Activated effector memory CD4-positive, alpha-beta T cell treated with Interleukin-2 at 50 U/mL for 16 hours (primary cell): Measurements from ENCODE around the gene EMILIN2.

Experiments used
- DNase-seq: peaks from one replicate; pipeline ENCODE4 v3.0.0-alpha.2; 2020

The EMILIN2 gene

GRCh38 chr18:2879889-2880288 lies 33.1 kb downstream of the EMILIN2 start:
- no peak for DNase-seq

GRCh38 chr18:2880473-2880872 lies 33.7 kb downstream of the EMILIN2 start:
- DNase-seq = no peak

GRCh38 chr18:2881088-2881839 lies 34.5 kb downstream of the EMILIN2 start:
- no peak for DNase-seq

GRCh38 chr18:2881840-2882195 lies 35.0 kb downstream of the EMILIN2 start:
- DNase-seq = no peak

- DNase-seq = no peak
These were observed 35.4 kb downstream of the EMILIN2 start for GRCh38 chr18:2882201-2882600.

- peak; percentile 46 for DNase-seq
These were observed 36.4 kb downstream of the EMILIN2 start for GRCh38 chr18:2883076-2883735.

- no peak for DNase-seq
These were observed 38.0 kb downstream of the EMILIN2 start for GRCh38 chr18:2884706-2885285.

- DNase-seq = no peak
These were observed 40.7 kb downstream of the EMILIN2 start for GRCh38 chr18:2887470-2887869.

- DNase-seq = no peak
These were observed 43.0 kb downstream of the EMILIN2 start for GRCh38 chr18:2889761-2890192.

GRCh38 chr18:2890606-2891005 lies 43.8 kb downstream of the EMILIN2 start:
- DNase-seq = no peak

- no peak for DNase-seq
These were observed 45.0 kb downstream of the EMILIN2 start for GRCh38 chr18:2891526-2892431.

- no peak for DNase-seq
These were observed 46.2 kb downstream of the EMILIN2 start for GRCh38 chr18:2893056-2893455.

- no peak for DNase-seq
These were observed 46.9 kb downstream of the EMILIN2 start for GRCh38 chr18:2893676-2894075.

- DNase-seq = no peak
These were observed 47.5 kb downstream of the EMILIN2 start for GRCh38 chr18:2894131-2894840.

GRCh38 chr18:2894841-2895370 lies 48.1 kb downstream of the EMILIN2 start:
- no peak for DNase-seq

GRCh38 chr18:2895391-2895790 lies 48.6 kb downstream of the EMILIN2 start:
- DNase-seq = no peak

- DNase-seq = no peak
These were observed 50.2 kb downstream of the EMILIN2 start for GRCh38 chr18:2896990-2897389.

- no peak for DNase-seq
These were observed 50.8 kb downstream of the EMILIN2 start for GRCh38 chr18:2897448-2898185.

GRCh38 chr18:2898186-2898640 lies 51.4 kb downstream of the EMILIN2 start:
- no peak for DNase-seq

GRCh38 chr18:2900684-2901422 lies 54.0 kb downstream of the EMILIN2 start:
- DNase-seq = no peak
